GM19099 (cell line): Measurements from ENCODE around the gene ZNF428.

Source experiments
- POLR2A ChIP-seq: IDR thresholded peaks from 3 replicates; pipeline ENCODE4 v1.6.1; 2011; ENCODE audit warnings: low read depth; ENCODE audit not compliant: insufficient read length; ENCODE audit errors: extremely low read depth

ZNF428 gene

DNA sequence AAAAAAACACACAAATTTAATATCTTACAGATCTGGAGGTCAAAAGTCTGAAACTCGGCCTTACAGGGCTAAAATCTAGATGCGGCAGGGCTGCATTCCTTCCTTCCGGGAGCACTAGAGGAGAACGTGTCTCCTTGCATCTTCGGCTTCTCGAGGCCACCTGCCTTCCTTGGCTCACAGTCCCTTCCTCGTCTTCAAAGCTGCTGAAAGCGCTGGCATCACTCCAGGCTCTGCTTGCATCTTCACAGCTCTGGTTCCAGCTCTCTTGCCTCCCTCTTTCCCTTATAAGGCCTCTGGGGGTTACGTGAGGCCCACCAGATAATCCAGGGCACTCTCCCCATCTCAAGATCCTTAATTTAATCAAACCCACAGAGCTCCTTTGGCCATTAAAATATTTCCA lies 54.6 kb downstream of the ZNF428 start:
- no peak for TF ChIP-seq POLR2A

GRCh38 chr19:43563816-43564457 lies 55.5 kb downstream of the ZNF428 start:
- no peak for TF ChIP-seq POLR2A

- TF ChIP-seq POLR2A = no peak
Observed at GRCh38 chr19:43562698-43563241, 56.7 kb downstream of the ZNF428 start.

GRCh38 chr19:43562226-43562697 lies 57.2 kb downstream of the ZNF428 start:
- no peak for TF ChIP-seq POLR2A

DNA sequence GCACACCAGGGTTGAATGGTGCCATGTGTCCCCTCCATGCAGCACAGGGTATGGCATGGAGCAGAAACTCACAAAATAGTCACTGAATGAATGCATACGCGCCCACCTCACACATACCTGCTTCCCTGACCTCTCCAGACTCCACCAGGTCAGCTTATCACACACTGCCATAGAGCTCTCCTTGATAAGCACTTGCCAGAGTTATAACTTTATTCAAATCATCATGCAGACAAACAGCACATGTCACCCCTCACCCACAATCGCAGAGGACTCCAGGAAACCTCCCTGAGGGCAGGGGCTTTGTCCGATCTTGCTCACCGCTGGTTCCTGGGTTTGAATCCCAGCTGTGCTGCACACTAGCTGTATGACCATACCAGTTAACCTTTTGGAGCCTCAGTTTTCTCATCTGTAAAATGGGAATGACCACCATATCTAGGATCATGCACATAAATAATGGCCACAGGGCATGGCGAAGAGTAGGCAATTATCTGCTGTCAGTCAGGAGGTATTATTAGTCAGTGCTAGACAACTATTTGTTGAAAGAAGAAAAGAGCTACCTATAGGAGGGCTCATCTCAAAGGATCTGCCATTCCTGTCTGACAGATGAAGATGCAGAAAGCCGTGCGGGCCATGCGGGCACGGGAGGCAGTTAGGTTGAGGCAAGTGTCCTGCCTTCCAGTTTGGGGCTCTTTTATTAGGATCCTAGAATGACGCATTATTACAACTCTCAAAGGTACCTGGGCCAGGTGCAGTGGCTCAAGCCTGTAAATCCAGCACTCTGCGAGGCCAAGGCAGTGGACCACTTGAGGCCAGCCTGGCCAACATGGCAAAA lies 58.1 kb downstream of the ZNF428 start:
- TF ChIP-seq POLR2A = no peak

DNA sequence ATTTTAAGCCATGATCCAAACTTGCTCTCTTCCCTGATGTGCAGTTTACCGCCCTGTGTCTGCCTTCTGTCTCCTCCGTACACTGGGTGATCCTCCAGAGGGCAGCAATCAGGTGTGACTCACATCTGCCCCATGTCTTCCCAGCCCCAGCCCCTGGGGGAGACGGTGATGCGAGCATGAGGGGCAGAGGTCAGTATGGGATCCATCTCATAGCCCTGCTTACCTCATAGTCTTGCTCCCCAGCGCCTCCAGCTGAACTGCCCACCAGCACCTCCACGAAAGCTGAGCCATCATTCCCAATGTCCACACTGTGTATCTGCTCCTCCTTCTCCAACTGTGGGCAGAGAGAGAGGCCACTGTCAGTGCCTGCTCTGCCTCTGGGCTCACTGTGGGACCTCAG lies 58.7 kb downstream of the ZNF428 start:
- no peak for TF ChIP-seq POLR2A
